ENCODE measurements around the gene OLA1.

DNA sequence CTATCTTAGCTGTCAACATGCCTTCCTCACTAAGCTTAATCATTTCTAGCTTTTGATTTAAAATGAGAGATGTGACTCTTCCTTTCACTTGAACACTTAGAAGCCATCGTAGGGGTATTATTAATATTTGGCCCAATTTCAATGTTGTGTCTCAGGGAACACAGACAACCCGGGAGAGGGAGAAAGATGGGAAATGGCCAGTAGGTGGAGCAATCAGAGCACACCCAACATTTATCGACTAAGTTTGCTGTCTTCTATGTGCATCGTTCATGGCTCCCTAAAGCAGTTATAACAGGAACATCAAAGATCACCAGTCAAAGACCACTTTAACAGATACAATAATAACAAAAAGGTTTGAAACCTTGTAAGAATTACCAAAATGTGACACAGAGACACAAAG, 110.2 kb downstream of the OLA1 start:
- TF ChIP-seq, protein P1, sequence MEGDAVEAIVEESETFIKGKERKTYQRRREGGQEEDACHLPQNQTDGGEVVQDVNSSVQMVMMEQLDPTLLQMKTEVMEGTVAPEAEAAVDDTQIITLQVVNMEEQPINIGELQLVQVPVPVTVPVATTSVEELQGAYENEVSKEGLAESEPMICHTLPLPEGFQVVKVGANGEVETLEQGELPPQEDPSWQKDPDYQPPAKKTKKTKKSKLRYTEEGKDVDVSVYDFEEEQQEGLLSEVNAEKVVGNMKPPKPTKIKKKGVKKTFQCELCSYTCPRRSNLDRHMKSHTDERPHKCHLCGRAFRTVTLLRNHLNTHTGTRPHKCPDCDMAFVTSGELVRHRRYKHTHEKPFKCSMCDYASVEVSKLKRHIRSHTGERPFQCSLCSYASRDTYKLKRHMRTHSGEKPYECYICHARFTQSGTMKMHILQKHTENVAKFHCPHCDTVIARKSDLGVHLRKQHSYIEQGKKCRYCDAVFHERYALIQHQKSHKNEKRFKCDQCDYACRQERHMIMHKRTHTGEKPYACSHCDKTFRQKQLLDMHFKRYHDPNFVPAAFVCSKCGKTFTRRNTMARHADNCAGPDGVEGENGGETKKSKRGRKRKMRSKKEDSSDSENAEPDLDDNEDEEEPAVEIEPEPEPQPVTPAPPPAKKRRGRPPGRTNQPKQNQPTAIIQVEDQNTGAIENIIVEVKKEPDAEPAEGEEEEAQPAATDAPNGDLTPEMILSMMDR (IDR thresholded peaks at IDR 0.05) = peak; percentile 68
- TF ChIP-seq POLR2AphosphoS5 (IDR thresholded peaks at IDR 0.05; ENCODE audit: low read depth, low read length) = no peak
- TF ChIP-seq, protein P2, sequence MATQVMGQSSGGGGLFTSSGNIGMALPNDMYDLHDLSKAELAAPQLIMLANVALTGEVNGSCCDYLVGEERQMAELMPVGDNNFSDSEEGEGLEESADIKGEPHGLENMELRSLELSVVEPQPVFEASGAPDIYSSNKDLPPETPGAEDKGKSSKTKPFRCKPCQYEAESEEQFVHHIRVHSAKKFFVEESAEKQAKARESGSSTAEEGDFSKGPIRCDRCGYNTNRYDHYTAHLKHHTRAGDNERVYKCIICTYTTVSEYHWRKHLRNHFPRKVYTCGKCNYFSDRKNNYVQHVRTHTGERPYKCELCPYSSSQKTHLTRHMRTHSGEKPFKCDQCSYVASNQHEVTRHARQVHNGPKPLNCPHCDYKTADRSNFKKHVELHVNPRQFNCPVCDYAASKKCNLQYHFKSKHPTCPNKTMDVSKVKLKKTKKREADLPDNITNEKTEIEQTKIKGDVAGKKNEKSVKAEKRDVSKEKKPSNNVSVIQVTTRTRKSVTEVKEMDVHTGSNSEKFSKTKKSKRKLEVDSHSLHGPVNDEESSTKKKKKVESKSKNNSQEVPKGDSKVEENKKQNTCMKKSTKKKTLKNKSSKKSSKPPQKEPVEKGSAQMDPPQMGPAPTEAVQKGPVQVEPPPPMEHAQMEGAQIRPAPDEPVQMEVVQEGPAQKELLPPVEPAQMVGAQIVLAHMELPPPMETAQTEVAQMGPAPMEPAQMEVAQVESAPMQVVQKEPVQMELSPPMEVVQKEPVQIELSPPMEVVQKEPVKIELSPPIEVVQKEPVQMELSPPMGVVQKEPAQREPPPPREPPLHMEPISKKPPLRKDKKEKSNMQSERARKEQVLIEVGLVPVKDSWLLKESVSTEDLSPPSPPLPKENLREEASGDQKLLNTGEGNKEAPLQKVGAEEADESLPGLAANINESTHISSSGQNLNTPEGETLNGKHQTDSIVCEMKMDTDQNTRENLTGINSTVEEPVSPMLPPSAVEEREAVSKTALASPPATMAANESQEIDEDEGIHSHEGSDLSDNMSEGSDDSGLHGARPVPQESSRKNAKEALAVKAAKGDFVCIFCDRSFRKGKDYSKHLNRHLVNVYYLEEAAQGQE (IDR thresholded peaks at IDR 0.05; ENCODE audit: insufficient read depth in 1 of 2, low read depth in 2 of 2, low read length in 1 of 2) = no peak
